HG02938 (cell line): Measurements from ENCODE around the gene MC1R.
"Not testable (repeated sequence)": the region's sequence is repeated elsewhere in the genome, so short reads cannot be mapped to it uniquely, and the experiment has no call there.

Experiments
- ATAC-seq: cut with Tn5 transposase; IDR thresholded peaks from one replicate; pipeline ENCODE4 v1.9.1; 2021; ENCODE audit warnings: mild to moderate bottlenecking, moderate library complexity; ENCODE audit not compliant: unreplicated experiment

Gene MC1R

DNA sequence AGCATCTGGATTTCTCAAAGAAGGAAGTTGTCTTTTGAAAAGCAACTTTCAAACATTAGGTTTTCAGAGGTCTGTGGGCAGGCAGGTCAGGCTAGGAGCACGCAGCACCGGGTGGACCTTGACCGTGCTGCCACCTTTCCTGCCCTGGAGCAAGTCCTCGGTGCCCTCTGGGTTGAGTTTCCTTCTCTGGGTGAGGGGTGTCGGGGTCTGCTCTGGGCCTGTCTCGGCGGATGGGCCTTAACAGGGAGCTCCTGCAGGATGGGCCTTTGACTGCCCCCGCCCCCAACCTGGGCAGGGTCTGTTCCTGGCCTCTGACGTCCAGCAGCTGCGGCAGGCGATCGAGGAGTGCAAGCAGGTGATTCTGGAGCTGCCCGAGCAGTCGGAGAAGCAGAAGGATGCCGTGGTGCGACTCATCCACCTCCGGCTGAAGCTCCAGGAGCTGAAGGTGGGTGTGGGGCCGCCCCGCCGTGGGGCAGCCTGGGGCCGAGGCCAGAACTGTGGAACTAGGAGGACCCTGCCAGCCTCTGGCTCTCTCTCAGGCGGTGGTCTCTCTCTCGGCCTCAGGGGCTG is 38.6 kb downstream of the MC1R start:
- ATAC-seq, result no peak

- ATAC-seq, result no peak
Observed at GRCh38 chr16:89958068-89958467, 39.4 kb downstream of the MC1R start.

DNA sequence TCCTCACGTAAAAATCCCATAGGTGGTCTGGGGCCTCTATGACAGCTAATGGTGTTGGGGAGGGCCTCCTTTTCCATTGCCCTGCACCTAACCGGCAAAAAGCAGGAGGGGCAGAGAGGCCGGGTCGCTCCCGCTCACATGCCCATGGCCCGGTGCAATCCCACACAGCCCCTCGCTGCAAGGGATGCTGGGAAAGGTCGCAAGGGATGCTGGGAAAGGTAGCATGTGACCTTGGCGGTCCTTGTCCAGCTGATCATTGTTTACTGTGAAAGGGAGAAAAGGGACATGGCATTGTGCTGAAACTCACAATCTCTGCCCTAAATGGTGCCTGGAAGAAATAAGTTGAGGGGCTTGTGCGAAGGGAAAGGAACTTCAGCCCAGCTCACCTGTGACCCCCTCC is 39.9 kb downstream of the MC1R start:
- no peak for ATAC-seq

- ATAC-seq, result no peak
Observed at GRCh38 chr16:89960966-89961365, 42.3 kb downstream of the MC1R start.

DNA sequence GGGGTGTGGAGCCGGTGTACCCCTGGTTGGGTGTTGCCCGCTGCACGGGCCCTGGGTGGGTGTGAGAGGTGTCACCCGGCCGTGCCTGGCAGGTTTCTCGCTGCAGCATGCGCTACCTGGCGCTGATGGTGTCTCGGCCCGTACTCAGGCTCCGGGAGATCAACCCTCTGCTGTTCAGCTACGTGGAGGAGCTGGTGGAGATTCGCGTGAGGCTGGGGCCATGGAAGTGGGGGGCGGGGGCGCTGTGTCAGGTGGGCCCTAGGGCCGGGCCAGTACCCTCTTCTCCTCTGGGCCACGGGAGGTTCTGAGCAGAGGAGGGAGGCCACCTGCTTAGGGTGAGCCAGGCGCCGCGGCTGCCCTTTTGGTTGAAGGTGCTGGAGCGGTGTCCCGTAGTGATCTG is 43.3 kb downstream of the MC1R start:
- no peak for ATAC-seq

GRCh38 chr16:89962754-89963498 is 44.3 kb downstream of the MC1R start:
- no peak for ATAC-seq

DNA sequence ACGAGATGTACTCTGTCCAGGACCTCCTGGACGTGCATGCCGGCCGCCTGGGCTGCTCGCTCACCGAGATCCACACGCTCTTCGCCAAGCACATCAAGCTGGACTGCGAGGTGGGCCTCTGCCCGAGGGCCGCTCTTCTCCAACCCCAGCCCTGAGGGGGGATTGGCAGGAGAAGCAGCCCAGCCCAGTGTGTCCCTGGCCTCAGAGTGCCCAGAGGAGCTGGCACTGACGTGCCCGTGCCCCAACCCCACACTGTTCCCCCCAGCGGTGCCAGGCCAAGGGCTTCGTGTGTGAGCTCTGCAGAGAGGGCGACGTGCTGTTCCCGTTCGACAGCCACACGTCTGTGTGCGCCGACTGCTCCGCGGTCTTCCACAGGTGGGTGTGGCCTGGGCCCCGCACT is 45.5 kb downstream of the MC1R start:
- ATAC-seq, result no peak

DNA sequence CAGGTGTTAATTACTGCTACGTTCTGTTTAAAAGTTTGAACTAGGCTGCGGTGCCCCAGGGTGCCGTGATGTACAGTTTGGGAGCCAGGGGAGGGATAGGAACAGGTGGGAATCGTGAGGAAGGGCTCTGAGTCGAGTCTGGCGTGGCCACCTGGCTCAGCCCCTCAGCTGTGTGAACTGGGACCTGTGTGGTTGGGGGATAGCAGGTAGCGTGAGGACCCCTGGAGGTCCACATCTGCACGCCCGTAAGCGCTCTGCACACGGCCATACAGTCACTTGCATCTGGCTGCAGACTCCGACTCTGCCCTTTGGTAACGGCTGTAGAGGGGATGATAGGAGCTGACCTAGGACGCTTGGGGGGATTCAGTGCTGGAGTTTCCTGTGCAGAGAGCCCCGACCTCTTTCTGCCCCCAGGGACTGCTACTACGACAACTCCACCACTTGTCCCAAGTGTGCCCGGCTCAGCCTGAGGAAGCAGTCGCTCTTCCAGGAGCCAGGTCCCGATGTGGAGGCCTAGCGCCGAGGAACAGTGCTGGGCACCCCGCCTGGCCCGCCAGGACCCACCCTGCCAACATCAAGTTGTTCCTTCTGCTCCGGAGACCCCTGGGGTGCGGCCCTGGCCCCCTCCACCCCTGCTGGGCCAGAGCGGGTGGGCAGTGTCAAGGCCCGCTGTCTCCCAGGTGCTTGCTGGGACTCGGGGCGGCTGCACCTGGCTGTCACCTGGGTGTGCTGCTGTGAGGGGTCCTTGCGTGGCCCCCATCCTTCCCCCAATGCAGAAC is 47.0 kb downstream of the MC1R start:
- no peak for ATAC-seq

GRCh38 chr16:89966756-89967155 is 48.1 kb downstream of the MC1R start:
- no peak for ATAC-seq

DNA sequence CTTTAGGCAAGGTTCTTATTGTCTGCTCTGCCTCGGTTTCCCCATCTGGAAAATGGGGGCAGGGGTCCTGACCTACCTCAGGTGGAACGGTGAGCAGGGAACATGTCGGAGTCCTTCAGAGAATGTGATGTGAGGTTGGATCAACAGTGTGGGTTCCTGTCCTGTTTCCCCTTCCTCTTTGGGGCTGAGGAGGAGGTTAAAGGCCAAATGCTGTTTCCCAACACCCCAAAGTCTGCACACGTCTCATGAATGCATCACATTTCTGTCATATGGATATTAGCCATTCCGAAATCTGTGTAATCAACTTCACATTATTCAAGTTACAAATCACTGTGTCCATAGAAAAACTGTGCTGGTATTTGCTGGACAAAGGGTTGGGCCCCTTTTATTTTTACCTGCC is 48.8 kb downstream of the MC1R start:
- ATAC-seq, result not testable (repeated sequence)

GRCh38 chr16:89968074-89968473 is 49.4 kb downstream of the MC1R start:
- ATAC-seq, result not testable (repeated sequence)

DNA sequence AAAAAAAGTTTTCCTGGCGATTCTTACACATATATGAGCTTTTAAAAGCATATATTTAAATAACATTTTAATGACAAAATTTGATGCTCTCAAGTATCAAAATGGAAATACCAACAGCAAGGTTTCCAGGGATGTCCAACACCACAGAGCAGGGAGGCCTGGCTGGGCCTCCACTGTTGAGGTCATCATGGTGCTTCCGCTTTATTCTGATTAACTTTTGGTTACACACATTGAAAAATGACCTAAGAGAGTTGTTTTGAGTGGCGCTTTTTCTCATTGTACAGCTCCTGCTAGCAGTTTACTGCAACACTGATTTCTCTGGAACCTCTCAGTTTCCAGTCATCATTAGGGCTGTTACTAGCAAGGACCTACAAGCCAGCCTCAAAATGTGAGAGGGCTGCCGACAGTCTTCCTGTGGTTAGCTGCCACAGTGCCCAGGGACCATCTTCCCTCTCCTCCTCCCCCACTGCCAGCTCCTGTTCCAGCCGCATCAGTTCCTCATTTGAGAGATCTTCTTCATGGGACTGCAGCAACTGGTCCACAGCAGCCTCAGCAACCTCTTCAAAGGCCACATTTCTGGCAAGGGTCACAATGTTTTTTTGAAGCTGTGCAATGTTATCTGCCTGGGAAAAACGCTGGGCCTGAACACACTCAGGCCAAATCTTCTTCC is 51.2 kb downstream of the MC1R start:
- no peak for ATAC-seq
